Adipocyte (in vitro differentiated cells): ENCODE results near the gene TMEM163.

Experiments
- DNase-seq: peaks from one replicate; pipeline ENCODE4 v3.0.0-alpha.2; 2015; ENCODE audit warnings: low read depth
- H3K27me3 ChIP-seq: replicated peaks from 2 replicates; pipeline ENCODE4 v1.7.0; 2013; ENCODE audit warnings: mild to moderate bottlenecking, low read length, moderate library complexity; ENCODE audit not compliant: control insufficient read depth, insufficient read depth
- H3K36me3 ChIP-seq: 2 replicates; pipeline ENCODE4 v1.7.0; 2013; ENCODE audit warnings: low read length, mild to moderate bottlenecking, moderate library complexity; ENCODE audit not compliant: control insufficient read depth, insufficient read depth, severe bottlenecking
- H3K4me1 ChIP-seq: 2 replicates; pipeline ENCODE4 v1.7.0; 2013; ENCODE audit warnings: mild to moderate bottlenecking, low read length, moderate library complexity; ENCODE audit not compliant: control insufficient read depth, insufficient read depth
- H3K4me3 ChIP-seq: 2 replicates; pipeline ENCODE4 v1.7.0; 2013; ENCODE audit warnings: mild to moderate bottlenecking, low read length, moderate library complexity
- H3K9ac ChIP-seq: 2 replicates; pipeline ENCODE4 v1.7.0; 2013; ENCODE audit warnings: mild to moderate bottlenecking, low read length, moderate library complexity
- H3K9me3 ChIP-seq: 2 replicates; pipeline ENCODE4 v1.7.0; 2013; ENCODE audit warnings: mild to moderate bottlenecking, low read length, moderate library complexity; ENCODE audit not compliant: control insufficient read depth

The TMEM163 gene

GRCh38 chr2:134671513-134671912 lies 47.3 kb downstream of the TMEM163 start:
- DNase-seq = no peak
- Histone ChIP-seq H3K36me3 (no peaks in the 10 kb centered on the region), H3K27me3 (peaks cover 27% of the 10 kb centered on the region), H3K4me1 (no peaks in the 10 kb centered on the region), H3K9ac (no peak overlapping the region), H3K9me3 (peaks cover 5% of the 10 kb centered on the region), H3K4me3 (no peak overlapping the region)

- Histone ChIP-seq H3K27me3 (peaks cover 25% of the 10 kb centered on the region), H3K4me3 (no peak overlapping the region), H3K9ac (no peak overlapping the region), H3K4me1 (no peaks in the 10 kb centered on the region), H3K9me3 (peaks cover 5% of the 10 kb centered on the region), H3K36me3 (no peaks in the 10 kb centered on the region)
- no peak for DNase-seq
Observed at GRCh38 chr2:134670955-134671354, 47.8 kb downstream of the TMEM163 start.

- Histone ChIP-seq H3K27me3 (peaks cover 25% of the 10 kb centered on the region), H3K4me1 (no peaks in the 10 kb centered on the region), H3K9me3 (peaks cover 5% of the 10 kb centered on the region), H3K9ac (no peak overlapping the region), H3K36me3 (no peaks in the 10 kb centered on the region), H3K4me3 (no peak overlapping the region)
- no peak for DNase-seq
Observed at GRCh38 chr2:134669731-134670669, 48.8 kb downstream of the TMEM163 start.

- no peak for DNase-seq
- Histone ChIP-seq H3K4me3 (no peak overlapping the region), H3K27me3 (peaks cover 32% of the 10 kb centered on the region), H3K36me3 (no peaks in the 10 kb centered on the region), H3K9me3 (peaks cover 5% of the 10 kb centered on the region), H3K9ac (no peak overlapping the region), H3K4me1 (no peaks in the 10 kb centered on the region)
Observed at GRCh38 chr2:134668821-134669220, 50.0 kb downstream of the TMEM163 start.

GRCh38 chr2:134667541-134667940 lies 51.3 kb downstream of the TMEM163 start:
- Histone ChIP-seq H3K4me3 (no peak overlapping the region), H3K27me3 (peaks cover 39% of the 10 kb centered on the region), H3K9ac (no peak overlapping the region), H3K4me1 (no peaks in the 10 kb centered on the region), H3K36me3 (no peaks in the 10 kb centered on the region), H3K9me3 (no peaks in the 10 kb centered on the region)
- DNase-seq = no peak

GRCh38 chr2:134667081-134667480 lies 51.7 kb downstream of the TMEM163 start:
- no peak overlapping the region for H3K4me3 ChIP-seq
- DNase-seq = no peak
- no peak overlapping the region for H3K9ac ChIP-seq
- H3K9me3 ChIP-seq = no peaks in the 10 kb centered on the region
- peaks cover 39% of the 10 kb centered on the region for H3K27me3 ChIP-seq
- no peaks in the 10 kb centered on the region for H3K4me1 ChIP-seq
- no peaks in the 10 kb centered on the region for H3K36me3 ChIP-seq

- no peaks in the 10 kb centered on the region for H3K4me1 ChIP-seq
- H3K27me3 ChIP-seq = peaks cover 43% of the 10 kb centered on the region
- no peak for DNase-seq
- H3K9ac ChIP-seq = no peak overlapping the region
- no peaks in the 10 kb centered on the region for H3K9me3 ChIP-seq
- no peak overlapping the region for H3K4me3 ChIP-seq
- H3K36me3 ChIP-seq = no peaks in the 10 kb centered on the region
Observed at GRCh38 chr2:134665727-134666506, 52.9 kb downstream of the TMEM163 start.

- Histone ChIP-seq H3K9ac (no peak overlapping the region), H3K9me3 (no peaks in the 10 kb centered on the region), H3K27me3 (peaks cover 33% of the 10 kb centered on the region), H3K4me3 (no peak overlapping the region), H3K4me1 (no peaks in the 10 kb centered on the region), H3K36me3 (no peaks in the 10 kb centered on the region)
- no peak for DNase-seq
Observed at GRCh38 chr2:134663451-134664450, 55.0 kb downstream of the TMEM163 start.

GRCh38 chr2:134662751-134663150 lies 56.0 kb downstream of the TMEM163 start:
- Histone ChIP-seq H3K9ac (no peak overlapping the region), H3K4me3 (no peak overlapping the region), H3K36me3 (no peaks in the 10 kb centered on the region), H3K4me1 (no peaks in the 10 kb centered on the region), H3K9me3 (no peaks in the 10 kb centered on the region), H3K27me3 (peaks cover 33% of the 10 kb centered on the region)
- DNase-seq = no peak

- H3K4me3 ChIP-seq = no peak overlapping the region
- H3K9ac ChIP-seq = no peak overlapping the region
- H3K9me3 ChIP-seq = no peaks in the 10 kb centered on the region
- H3K27me3 ChIP-seq = peaks cover 26% of the 10 kb centered on the region
- no peak for DNase-seq
- no peaks in the 10 kb centered on the region for H3K36me3 ChIP-seq
- no peaks in the 10 kb centered on the region for H3K4me1 ChIP-seq
Observed at GRCh38 chr2:134660626-134661402, 58.0 kb downstream of the TMEM163 start.
